Calu3 (cell line): Measurements from ENCODE around the gene SERINC5. TPM values are rescaled to one million over a fixed set of nuclear protein-coding genes. Genes with fewer than 3 reads are reported as not detected.
"Not testable (repeated sequence)": the region's sequence is repeated elsewhere in the genome, so short reads cannot be mapped to it uniquely, and the experiment has no call there.

ENCODE experiments used
- BruUV-seq: library from RNA; stranded (reverse); fragments of 400-500 nt; replicated peaks from 2 replicates; lab custom pipeline; 2021; lab: Mats Ljungman, UMichigan
- CTCF ChIA-PET: fragments of 300-600 bp; sonication (Branson Sonifier 250); formaldehyde crosslinking; loops from one replicate; lab custom pipeline; 2022; ENCODE audit warnings: antibody characterized with exemption; lab: Charles Lee
- DNase-seq: peaks from one replicate; pipeline ENCODE4 v3.0.0; 2022
- H3K27ac Mint-ChIP-seq: one replicate; pipeline ENCODE4 v1.8.0; 2022; ENCODE audit warnings: mixed read lengths; ENCODE audit not compliant: unreplicated experiment
- H3K27me3 Mint-ChIP-seq: one replicate; pipeline ENCODE4 v1.8.0; 2022; ENCODE audit warnings: mixed read lengths; ENCODE audit not compliant: unreplicated experiment
- H3K36me3 Mint-ChIP-seq: one replicate; pipeline ENCODE4 v1.8.0; 2022; ENCODE audit warnings: mild to moderate bottlenecking, moderate library complexity, mixed read lengths; ENCODE audit not compliant: insufficient read depth, unreplicated experiment
- H3K4me1 Mint-ChIP-seq: one replicate; pipeline ENCODE4 v1.8.0; 2022; ENCODE audit warnings: mild to moderate bottlenecking, low read depth, mixed read lengths; ENCODE audit not compliant: unreplicated experiment
- H3K4me3 Mint-ChIP-seq: one replicate; pipeline ENCODE4 v1.8.0; 2022; ENCODE audit warnings: mild to moderate bottlenecking, low read depth, moderate library complexity, mixed read lengths; ENCODE audit not compliant: unreplicated experiment
- H3K9me3 Mint-ChIP-seq: one replicate; pipeline ENCODE4 v1.8.0; 2022; ENCODE audit warnings: low read depth, mixed read lengths; ENCODE audit not compliant: unreplicated experiment
- intact Hi-C: fragments of 100-400 bp; cut with micrococcal nuclease; formaldehyde crosslinking; loops from one replicate; pipeline ENCODE4 v1.10.0; 2022; ENCODE audit not compliant: unreplicated experiment
- total RNA-seq: library from RNA; stranded (reverse); gene quantifications from 2 replicates; pipeline ENCODE4 v1.2.3, GENCODE V29; 2022
- TF ChIP-seq, protein P1 (sequence below): fragments of 200-600 bp; IDR thresholded peaks from one replicate; pipeline ENCODE4 v1.8.0; 2022; ENCODE audit warnings: antibody characterized with exemption; ENCODE audit not compliant: unreplicated experiment

Gene SERINC5
- total RNA-seq, 1 experiment from 2014 or later: 47.0 TPM

DNA sequence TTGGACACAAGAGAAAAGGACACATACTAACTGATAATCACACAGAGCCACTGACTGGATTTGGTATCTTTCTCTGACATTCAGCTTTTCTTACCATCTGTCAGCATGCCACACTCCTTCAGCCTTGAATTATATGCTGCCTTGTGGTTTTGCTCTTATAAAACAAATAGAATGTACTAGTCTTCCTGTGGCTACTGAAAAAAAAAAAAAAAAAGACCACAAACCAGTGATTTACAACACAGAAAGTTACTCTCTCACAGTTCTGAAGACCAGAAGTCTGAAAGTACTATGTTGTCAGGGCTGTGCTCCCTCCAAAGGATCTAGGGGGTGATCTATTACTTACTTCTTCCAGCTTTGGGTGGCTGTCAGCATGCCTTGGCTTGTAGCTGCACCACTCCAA, 138.4 kb downstream of the SERINC5 start:
- no peaks in the 10 kb centered on the region for H3K27me3 Mint-ChIP-seq
- intact Hi-C loops: no loop called here
- H3K36me3 Mint-ChIP-seq: no peaks in the 10 kb centered on the region
- no peaks in the 10 kb centered on the region for H3K4me1 Mint-ChIP-seq
- BruUV-seq: no TSS peak
- no peak for DNase-seq
- no peak overlapping the region for H3K27ac Mint-ChIP-seq
- TF ChIP-seq, protein P1, sequence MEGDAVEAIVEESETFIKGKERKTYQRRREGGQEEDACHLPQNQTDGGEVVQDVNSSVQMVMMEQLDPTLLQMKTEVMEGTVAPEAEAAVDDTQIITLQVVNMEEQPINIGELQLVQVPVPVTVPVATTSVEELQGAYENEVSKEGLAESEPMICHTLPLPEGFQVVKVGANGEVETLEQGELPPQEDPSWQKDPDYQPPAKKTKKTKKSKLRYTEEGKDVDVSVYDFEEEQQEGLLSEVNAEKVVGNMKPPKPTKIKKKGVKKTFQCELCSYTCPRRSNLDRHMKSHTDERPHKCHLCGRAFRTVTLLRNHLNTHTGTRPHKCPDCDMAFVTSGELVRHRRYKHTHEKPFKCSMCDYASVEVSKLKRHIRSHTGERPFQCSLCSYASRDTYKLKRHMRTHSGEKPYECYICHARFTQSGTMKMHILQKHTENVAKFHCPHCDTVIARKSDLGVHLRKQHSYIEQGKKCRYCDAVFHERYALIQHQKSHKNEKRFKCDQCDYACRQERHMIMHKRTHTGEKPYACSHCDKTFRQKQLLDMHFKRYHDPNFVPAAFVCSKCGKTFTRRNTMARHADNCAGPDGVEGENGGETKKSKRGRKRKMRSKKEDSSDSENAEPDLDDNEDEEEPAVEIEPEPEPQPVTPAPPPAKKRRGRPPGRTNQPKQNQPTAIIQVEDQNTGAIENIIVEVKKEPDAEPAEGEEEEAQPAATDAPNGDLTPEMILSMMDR: no peak
- CTCF ChIA-PET: interaction anchor here (0.6 kb wide), 1 partner anchor 139 kb away, joined by 5 read pairs; no protein-coding TSS in a partner anchor
- H3K9me3 Mint-ChIP-seq: peaks cover 4% of the 10 kb centered on the region
- no peak overlapping the region for H3K4me3 Mint-ChIP-seq

DNA sequence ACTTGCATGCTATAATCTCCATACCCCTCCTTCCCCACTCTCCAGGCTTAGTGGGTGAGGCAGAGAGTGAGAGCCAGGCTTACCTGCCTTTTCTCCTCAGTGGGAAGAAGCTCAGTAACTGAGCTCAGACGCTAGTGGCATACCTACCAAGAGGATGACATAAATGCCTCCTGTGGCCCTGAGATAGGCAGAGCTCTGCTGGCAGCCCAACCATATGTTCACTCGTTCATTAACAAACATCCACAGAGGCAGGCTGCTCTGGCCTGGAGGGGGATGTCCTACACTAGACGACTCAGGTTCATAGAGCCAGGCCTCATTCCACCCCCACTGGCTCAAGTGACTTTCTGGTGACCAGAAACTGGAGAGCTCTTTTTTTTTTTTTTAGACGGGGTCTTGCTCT, 139.4 kb downstream of the SERINC5 start:
- Mint-ChIP-seq H3K9me3 (peaks cover 4% of the 10 kb centered on the region), H3K4me1 (peaks cover 4% of the 10 kb centered on the region), H3K4me3 (no peak overlapping the region), H3K36me3 (no peaks in the 10 kb centered on the region), H3K27me3 (no peaks in the 10 kb centered on the region), H3K27ac (no peak overlapping the region)
- TF ChIP-seq, protein P1: no peak
- BruUV-seq: no TSS peak
- CTCF ChIA-PET: interaction anchor here (0.6 kb wide), 1 partner anchor 9 kb away, joined by 3 read pairs; no protein-coding TSS in a partner anchor
- no peak for DNase-seq
- intact Hi-C loops: no loop called here

DNA sequence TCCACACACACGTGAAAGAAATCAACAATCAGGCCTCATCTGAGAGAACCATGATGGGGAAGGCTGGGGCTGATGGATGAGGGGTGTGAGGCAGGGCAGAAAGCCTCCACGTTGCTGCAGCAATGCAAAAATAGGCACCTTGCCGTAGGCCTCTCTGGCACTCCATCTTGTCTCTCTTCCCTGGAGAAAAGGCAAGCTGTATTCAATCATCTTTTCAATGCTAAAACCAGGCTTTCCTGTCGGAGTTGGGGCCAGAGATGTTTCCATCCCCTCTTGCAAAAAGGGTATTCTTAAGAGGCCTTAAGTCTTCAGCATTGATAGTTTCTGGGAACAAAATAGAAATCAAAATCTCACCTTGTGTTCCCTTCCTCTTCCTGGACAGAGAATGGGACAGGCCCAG, 139.8 kb downstream of the SERINC5 start:
- no TSS peak for BruUV-seq
- Mint-ChIP-seq H3K27ac (no peak overlapping the region), H3K27me3 (no peaks in the 10 kb centered on the region), H3K9me3 (peaks cover 4% of the 10 kb centered on the region), H3K36me3 (no peaks in the 10 kb centered on the region), H3K4me3 (no peak overlapping the region), H3K4me1 (peaks cover 9% of the 10 kb centered on the region)
- intact Hi-C loops: no loop called here
- DNase-seq: no peak
- CTCF ChIA-PET: interaction anchor here (0.6 kb wide), 1 partner anchor 9 kb away, joined by 3 read pairs; no protein-coding TSS in a partner anchor
- TF ChIP-seq, protein P1: no peak

DNA sequence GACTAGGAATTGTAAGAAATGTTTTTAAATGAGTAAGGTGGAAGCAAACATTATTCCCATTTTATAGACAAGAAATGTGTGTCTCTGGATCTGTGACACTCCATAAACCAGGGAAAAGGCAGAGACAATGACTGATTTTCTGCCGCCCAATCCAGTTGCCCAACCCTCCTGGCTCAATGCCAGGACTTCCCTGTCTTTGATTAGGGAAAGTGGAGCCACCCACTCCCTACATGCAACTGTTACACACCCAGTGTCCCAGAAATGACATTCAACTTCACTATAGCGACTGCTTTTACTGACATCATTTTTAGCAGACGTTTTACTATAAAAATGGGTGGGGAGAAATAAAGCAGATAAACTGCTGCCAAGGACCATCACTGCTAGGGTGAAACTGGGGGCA, 141.0 kb downstream of the SERINC5 start:
- TF ChIP-seq, protein P1: no peak
- Mint-ChIP-seq H3K27me3 (no peaks in the 10 kb centered on the region), H3K9me3 (peaks cover 4% of the 10 kb centered on the region), H3K4me3 (no peak overlapping the region), H3K27ac (no peak overlapping the region), H3K4me1 (peaks cover 12% of the 10 kb centered on the region), H3K36me3 (no peaks in the 10 kb centered on the region)
- CTCF ChIA-PET: no interaction called here
- intact Hi-C loops: no loop called here
- no TSS peak for BruUV-seq
- DNase-seq: no peak

DNA sequence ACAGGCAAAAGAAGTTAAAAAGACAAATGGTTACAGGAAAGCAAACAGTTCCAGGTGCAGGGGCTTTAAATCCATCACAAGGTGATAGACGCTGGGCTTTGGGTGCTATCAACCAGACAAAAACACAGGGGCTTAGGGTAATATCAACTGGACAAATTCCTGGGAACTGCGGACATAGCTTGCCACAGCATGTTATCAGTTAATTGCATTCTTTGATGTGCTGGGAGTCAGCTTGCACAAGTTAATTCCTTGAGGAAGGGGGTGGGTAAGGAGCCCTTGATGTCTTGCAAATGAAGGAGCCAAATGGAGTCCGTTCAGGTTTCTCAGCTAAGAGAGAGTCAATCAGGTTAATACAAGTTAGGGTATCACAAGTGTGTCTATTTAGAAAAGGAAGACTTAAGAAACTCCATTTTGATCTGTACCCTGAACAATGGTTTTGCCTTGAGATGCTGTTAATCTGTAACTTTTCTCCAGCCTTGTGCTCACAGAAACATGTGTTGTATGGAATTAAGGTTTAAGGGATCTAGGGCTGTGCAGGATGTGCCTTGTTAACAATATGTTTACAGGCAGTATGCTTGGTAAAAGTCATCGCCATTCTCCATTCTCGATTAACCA, 144.4 kb downstream of the SERINC5 start:
- intact Hi-C loops, CTCF ChIA-PET, DNase-seq, H3K27ac Mint-ChIP-seq, H3K9me3 Mint-ChIP-seq, BruUV-seq, H3K36me3 Mint-ChIP-seq, H3K4me3 Mint-ChIP-seq, H3K27me3 Mint-ChIP-seq: not testable (repeated sequence)
- peaks cover 12% of the 10 kb centered on the region for H3K4me1 Mint-ChIP-seq
